Measurements from ENCODE around the gene KIAA1191. TPM values are rescaled to one million over a fixed set of nuclear protein-coding genes. Genes with fewer than 3 reads are reported as not detected.
"Not testable (repeated sequence)": the region's sequence is repeated elsewhere in the genome, so short reads cannot be mapped to it uniquely, and the experiment has no call there.

Gene KIAA1191
- total RNA-seq, 1 donor from 2014 or later, result 51.9 TPM

DNA sequence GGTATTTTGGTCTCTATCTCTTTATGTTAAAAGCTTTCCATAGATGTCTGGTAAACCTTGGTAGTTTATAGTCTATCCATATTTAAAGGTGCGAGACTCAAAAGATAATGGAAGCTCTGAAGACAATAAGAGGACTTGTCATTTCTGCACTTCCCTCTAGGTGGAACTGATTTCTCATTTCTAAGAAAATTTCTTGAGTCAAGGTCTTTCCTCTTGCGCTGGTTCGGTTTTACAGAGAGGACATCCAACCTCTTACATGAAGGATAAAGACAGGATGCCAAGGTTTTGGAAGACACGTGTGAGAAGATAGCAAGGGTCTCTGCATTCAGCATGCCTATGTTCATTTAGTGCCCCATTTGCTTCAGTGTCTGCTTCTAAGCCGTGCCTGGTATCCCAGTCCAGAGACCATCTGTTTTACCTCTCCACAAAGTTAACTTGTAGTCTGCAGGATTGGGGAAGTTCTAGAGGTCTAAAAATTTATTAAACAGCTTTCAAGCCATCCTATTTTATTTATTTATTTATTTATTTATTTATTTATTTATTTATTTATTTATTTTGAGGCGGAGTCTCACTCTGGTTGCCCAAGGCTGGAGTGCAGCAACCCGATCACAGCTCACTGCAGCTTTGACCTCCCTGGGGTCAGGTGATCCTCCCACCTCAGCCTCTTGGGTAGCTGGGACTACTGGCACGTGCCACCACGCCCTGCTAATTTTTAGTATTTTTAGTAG lies 41.6 kb downstream of the KIAA1191 start:
- DNase-seq (ENCODE audit: low spot score) (no peak), ATAC-seq (peak; percentile 73)

DNA sequence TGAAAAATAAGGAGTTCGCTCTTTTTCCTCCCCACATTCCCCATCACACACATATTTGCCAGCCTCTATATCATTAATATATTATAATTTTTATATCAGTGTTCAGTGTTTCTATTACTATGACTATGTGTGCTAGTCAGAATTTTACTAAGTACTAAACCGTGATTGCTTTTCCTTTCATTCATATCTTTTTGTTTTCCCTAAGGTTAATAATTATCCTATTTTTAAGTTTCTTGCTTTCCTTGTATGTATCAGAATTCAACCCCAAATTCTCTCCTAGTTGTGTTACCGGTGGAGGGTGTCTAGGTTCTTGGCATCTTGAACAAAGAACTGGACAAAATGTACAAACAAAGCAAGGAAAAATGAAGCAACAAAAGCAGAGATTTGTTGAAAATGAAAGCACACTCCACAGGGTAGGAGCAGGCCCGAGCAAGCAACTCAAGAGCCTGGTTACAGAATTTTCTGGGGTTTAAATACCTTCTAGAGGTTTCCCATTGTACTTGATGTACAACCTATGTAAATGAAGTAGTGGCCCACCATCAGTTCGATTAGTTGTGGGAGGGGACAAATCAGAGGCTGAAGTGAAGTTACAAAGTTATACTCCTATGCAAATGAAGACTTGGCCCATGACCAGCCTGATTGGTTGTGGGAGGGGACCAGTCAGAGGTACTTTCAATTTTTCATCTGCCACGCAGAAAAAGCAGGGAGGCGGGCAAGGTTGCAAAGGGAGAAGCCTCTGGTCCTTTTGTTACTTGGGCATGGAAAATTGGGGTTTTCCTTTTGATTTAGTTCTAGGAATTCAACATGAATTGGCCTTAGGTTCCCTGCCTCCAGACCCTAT lies 43.8 kb downstream of the KIAA1191 start:
- DNase-seq (ENCODE audit: low spot score), result no peak
- peak; percentile 63 for ATAC-seq

DNA sequence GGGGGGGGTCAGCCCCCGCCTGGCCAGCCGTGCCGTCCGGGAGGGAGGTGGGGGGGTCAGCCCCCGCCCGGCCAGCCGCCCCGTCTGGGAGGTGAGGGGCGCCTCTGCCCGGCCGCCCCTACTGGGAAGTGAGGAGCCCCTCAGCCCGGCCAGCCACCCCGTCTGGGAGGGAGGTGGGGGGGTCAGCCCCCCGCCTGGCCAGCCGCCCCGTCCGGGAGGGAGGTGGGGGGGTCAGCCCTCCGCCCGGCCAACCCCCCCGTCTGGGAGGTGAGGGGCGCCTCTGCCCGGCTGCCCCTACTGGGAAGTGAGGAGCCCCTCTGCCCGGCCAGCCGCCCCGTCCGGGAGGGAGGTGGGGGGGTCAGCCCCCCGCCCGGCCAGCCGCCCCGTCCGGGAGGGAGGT lies 56.2 kb downstream of the KIAA1191 start:
- ATAC-seq; DNase-seq (ENCODE audit: low spot score): not testable (repeated sequence)

Other genes starting within 250 kb of the KIAA1191 start
- 11.7 TPM for gene SIMC1, start 123.3 kb downstream of the KIAA1191 start, total RNA-seq
- gene ARL10, start 3.7 kb upstream of the KIAA1191 start, total RNA-seq, result 1.8 TPM
- 12.0 TPM for gene NOP16, start 26.8 kb upstream of the KIAA1191 start, total RNA-seq
- 49.2 TPM for gene HIGD2A, start 27.0 kb upstream of the KIAA1191 start, total RNA-seq
- 37.3 TPM for gene CLTB, start 54.8 kb upstream of the KIAA1191 start, total RNA-seq
- 16.5 TPM for gene FAF2, start 86.6 kb upstream of the KIAA1191 start, total RNA-seq
- gene RNF44, start 175.6 kb upstream of the KIAA1191 start, total RNA-seq, result 15.3 TPM
- gene CDHR2, start 187.6 kb upstream of the KIAA1191 start, total RNA-seq, result 87.3 TPM
- 0.18 TPM for gene GPRIN1, start 248.4 kb upstream of the KIAA1191 start, total RNA-seq